ENCODE data around the gene SCART1.
"Not testable (repeated sequence)": the region's sequence is repeated elsewhere in the genome, so short reads cannot be mapped to it uniquely, and the experiment has no call there.

The SCART1 gene

DNA sequence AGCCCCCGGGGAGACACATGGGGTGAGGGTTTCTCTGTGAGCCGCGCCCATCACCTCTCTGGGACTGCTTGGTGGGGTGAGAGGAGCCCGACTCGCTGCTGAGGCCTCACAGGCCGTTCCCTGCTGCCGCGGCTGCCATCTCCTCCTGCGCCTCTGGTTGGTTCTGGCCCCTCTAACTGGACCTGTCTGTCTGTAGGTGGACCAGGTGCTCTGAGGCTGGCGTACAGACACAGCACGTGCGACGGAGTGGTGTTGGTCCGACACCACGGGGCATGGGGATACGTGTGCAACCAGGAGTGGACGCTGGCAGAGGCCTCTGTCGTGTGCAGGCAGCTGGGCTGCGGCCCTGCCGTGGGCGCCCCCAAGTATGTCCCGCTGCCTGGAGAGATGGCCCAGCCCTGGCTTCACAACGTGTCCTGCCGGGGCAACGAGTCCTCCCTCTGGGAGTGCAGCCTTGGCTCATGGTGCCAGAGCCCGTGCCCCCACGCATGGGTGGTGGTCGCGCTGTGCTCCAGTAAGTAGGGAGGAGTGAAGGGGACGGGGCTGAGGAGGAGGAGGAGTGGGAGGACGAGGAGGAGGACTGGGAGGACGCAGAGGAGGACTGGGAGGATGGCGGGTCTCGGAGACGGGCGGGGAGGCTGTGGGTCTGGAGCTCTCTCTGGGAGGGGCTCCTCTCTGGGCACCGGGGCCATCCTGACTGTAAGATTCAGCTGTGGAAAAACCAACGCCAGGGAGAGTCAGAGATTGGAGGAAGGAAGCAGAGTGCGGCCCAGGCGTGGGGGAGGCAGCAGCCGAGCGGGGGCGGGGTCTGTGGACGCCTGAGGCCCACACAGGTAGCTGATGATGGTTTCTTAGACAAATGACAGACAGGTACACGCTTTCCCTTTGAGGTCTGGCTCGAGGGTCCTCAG lies 2.6 kb downstream of the SCART1 start:
- no peak for DNase-seq (ENCODE audit: low read depth in 2 of 2)

DNA sequence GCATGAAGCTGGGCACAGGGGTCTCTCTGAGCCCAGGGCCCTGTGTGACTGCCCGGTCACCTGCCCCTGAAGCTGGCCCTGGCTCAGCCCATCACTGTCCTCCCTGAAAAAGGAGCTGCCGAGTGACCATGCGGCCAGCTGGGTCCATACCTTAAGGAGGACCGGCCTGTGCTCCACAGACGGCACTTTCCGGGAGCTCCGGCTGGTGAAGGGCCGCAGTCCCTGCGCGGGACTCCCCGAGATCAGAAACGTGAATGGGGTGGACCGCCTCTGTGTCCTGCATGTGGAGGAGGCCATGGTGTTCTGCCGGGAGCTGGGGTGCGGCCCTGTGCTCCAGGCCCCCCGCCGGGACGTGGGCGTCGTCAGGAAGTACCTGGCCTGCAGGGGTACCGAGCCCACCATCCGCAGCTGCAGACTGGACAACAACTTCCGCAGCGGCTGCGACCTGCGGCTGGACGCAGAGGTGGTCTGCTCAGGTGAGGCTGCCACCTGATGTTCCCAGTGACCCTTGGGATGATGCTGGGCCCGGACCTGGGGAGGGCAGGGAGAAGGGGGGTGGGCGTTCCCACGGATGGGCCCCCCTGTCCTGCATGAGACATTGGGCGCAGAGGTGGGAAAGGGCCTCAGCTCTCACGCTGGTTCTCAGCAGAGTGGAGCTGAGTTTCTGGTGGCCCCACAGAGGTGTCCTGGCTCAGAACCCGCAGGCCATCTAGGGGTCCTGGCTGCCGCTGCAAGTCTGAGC lies 3.5 kb downstream of the SCART1 start:
- DNase-seq (ENCODE audit: low read depth in 2 of 2) = no peak

DNA sequence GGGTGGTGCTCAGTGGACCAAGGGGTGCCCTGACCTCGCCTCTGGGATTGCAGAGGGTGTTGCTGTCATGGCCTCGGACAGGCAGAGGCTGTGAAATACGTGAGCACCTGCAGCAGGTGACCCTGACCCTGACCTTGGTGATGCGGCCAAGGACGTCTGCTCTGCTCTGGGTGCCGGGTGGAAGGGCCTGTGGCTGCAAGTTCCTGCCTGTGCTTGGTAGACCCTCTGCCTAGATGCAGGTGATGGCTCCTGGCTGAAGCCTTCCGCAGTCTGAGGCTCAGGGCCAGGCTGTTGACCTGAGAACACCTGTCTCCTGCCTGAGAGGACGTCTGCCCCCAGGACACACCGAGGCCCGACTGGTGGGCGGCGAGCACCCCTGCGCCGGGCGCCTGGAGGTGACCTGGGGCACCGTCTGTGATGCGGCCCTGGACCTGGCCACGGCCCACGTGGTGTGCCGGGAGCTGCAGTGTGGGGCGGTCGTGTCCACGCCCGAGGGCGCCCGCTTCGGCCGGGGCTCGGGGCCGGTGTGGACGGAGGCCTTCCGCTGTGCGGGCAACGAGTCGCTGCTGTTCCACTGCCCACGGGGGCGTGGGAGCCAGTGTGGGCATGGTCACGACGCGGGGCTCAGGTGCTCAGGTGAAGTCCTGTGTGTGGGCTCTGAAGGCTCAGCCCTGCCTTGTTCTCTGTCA lies 4.4 kb downstream of the SCART1 start:
- no peak for DNase-seq (ENCODE audit: low read depth in 2 of 2)

DNA sequence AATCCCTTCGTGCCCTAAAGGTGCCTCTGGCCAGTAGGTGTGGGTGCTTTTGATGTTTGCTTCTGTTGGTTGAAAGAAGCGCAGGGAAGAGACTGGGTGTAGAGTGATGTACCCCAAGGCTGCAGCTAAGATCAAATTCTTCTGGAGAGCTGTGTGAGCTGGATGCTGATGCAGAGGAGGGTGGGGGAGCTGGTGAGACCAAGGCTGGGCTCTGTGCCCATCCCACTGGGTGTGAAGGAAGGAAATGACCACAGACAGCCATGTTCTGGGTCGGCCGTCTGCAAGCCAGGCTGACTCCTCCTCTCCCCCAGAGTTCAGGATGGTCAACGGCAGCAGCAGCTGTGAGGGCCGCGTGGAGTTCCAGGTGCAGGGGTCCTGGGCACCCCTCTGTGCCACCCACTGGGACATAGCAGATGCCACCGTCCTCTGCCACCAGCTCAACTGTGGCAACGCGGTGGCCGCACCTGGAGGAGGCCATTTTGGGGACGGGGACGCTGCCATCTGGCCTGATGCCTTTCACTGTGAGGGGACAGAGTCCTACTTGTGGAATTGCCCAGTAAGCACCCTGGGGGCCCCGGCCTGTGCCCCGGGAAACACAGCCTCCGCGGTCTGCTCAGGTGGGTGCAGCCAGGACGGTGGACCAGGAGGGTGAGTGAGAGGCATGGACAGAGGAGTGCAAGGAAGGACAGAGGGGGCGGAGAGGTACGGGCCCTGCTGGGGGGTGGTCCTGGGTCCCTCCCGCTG lies 5.1 kb downstream of the SCART1 start:
- DNase-seq (ENCODE audit: low read depth in 2 of 2) = no peak

DNA sequence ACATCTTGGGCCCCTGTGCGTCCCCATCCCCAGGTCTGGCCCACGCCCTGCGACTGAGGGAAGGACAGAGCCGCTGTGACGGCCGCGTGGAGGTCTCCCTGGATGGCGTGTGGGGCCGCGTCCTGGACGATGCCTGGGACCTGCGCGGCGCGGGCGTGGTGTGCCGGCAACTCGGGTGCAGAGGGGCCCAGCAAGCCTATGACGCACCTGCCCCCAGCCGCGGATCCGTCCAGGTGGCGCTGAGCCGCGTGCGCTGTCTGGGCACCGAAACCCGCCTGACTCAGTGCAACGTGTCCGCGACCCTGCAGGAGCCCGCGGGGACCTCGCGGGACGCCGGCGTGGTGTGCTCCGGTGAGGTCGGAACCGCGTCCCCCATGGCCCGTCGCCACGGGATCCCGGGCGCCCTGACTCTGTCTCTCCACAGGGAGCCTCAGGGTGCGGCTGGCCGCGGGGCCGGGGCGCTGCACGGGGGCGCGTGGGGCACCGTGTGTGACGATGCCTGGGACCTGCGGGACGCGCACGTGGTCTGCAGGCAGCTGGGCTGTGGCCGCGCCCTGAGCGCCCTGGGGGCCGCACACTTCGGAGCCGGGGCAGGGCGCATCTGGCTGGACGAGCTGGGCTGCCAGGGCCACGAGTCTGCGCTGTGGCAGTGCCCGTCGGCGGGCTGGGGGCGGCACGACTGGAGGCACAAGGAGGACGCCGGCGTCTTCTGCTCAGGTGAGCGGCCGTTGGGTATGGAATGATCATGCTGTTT lies 5.9 kb downstream of the SCART1 start:
- no peak for DNase-seq (ENCODE audit: low read depth in 2 of 2)

DNA sequence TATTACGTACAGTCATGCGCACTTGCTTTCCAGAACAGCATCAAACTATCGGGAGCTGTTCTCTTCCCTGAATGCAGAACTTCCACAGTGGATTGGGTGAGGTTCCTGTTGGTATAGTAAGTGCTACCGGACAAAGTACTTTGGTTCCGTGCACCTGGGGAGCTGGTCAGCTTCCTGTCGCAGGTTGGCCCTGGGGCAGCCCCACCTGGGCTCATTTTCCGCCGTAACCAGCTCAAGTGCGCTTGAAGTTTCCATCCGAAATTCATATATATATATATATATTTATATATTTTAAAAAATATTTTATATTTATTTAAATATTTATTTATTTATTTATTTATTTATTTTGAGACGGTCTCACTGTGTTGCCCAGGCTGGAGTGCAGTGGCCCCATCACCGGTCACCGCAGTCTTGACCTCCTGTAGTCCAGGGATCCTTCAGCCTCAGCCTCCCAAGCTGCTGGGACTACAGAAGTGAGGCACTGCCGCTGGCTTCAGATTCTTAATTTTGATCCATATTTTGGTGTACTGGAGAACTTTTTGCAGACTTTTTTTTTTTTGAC lies 6.5 kb downstream of the SCART1 start:
- no peak for DNase-seq (ENCODE audit: low read depth in 2 of 2)

DNA sequence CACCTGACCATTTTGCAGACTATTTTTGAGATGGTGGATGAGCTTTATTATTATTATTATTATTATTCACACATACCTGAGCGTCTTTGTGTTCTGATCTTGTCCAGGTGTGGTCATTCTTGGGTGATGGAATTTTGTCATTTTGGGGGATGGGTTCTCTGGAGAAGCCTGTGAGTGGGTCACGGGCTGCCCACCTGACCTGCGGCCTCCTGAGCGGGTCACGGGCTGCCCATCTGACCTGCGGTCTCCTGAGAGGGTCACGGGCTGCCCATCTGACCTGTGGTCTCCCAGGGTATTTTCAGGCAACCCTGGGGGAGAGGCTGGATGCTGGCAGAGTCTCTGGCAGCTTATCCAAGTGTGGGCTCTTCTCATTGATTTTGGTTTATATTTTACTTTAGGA lies 7.3 kb downstream of the SCART1 start:
- no peak for DNase-seq (ENCODE audit: low read depth in 2 of 2)

DNA sequence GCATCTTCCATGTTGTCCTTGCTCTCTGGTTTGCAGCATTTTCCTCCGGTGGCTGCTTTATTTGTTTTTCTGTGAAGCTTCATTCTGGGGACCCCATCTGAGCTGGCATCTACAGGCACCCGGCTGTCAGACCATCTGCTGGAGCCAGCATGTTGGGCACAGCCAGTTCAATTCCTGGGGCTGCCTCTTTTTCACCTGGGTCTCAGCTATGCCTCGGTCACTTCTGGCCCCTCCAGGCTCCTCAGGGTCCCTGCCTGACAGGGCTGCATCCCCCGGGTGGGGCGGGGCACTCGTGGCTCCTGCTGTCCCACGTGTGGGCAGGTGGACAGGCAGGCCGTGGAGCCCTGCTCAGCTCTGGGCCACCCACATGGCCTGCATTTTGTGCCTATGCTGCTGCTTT lies 8.1 kb downstream of the SCART1 start:
- DNase-seq (ENCODE audit: low read depth in 2 of 2) = no peak

DNA sequence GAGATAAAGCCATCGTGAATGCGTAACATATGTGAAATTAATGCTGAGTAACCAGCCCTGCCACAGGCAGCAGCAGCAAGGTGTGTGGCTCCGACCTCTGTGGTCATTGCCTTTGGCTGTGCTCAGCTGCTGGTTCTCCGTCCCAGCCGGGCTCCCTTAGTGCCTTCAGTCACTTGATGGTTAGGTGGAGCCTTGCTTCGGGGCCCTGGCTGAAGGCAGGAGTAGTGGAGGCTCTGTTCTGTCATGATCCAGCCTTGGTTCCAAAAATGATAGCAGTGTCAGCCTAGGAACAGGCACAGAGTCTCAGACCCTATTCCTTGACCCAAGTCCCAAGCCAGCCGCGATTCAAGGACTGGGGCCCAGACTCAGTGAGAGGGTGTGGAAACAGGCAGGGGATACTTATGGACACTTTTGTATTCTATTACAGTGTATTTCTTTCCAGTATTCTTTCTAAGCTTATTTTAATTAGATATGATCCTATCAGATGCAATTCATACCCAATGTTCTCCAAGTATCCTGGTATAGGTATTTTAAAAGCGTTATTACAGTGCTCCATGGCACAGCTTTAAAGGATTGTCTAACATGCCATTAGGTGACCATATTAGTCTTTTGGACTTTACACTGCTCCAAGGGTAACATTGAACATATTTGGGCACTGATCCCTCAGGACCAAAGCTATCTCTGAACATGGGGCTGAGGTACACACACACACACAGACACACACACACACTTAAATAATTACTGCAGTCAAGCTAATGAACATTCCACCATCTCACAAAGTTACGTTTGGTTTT lies 9.0 kb downstream of the SCART1 start:
- no peak for DNase-seq (ENCODE audit: low read depth in 2 of 2)

DNA sequence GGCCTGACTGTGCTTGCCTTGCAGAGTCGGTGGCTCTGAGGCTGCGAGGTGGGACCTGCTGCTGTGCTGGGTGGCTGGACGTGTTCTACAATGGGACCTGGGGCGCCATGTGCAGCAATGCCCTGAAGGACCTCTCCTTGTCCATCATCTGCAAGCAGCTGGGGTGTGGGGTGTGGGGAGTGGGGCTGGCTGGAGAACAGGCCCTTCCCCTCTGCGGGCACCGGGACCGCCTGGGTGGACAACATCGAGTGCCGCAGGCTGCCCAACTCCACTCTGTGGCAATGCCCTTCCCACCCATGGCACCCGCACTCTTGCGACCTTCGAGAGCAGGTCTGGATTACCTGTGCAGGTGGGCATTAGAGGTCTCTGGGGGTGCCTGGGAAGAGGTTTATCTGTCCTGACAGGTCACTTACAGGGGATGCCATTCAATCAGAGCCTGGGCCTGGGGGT lies 10.9 kb downstream of the SCART1 start:
- no peak for DNase-seq (ENCODE audit: low read depth in 2 of 2)

DNA sequence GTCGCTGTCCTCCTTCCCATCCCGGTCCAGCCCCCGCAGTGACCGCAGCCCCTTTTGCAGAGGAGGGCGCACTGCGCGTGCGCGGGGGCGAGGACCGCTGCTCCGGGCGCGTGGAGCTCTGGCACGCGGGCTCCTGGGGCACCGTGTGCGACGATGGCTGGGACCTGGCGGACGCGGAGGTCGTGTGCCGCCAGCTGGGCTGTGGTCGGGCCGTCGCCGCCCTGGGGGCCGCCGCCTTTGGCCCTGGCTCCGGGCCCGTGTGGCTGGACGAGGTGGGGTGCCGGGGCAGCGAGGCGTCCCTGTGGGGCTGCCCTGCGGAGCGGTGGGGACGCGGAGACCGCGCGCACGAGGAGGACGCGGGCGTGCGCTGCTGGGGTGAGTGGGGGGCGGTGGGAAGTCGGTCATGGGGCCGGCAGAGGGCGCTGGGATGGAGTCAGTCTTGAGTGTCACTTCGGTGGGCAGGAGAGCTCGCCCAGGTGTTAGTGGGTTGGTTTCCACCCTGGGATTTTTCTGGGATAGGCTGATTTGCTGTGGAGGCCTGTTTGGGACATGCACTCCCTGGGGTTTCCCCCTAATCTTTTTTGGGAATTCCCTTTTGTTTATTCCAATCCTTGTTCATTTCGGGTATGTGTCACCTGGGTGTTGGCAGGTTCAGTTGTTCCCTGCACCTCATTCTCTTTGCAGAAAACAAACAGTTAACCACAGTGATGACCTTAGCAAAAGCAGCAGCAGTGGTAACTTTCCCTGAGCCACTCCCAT lies 11.6 kb downstream of the SCART1 start:
- no peak for DNase-seq (ENCODE audit: low read depth in 2 of 2)

DNA sequence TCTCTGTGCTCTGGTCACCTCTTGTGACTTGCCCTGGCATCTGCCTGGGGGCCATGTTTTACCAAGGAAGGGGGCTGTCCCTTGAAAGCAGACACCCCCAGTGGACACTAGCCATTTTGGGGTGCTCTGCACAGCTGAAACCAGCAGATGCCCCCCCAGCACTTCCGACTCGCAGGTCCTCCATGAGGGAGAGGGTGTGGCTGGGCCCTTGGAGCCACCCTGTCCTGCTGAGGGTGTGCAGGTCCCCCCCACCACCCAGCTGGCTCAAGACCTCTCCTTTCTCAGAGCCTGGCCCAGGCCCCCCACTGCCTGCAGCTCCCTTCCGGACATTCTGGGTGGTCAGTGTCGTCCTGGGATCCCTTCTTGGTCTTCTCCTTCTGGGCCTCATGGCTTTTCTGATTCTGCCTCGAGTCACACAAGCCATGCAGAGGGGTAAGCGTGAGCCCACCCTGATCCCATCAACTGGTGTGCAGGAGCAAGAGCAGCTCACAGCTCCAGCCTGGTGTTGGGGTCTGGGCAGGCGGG lies 12.3 kb downstream of the SCART1 start:
- DNase-seq (ENCODE audit: low read depth in 2 of 2) = no peak

DNA sequence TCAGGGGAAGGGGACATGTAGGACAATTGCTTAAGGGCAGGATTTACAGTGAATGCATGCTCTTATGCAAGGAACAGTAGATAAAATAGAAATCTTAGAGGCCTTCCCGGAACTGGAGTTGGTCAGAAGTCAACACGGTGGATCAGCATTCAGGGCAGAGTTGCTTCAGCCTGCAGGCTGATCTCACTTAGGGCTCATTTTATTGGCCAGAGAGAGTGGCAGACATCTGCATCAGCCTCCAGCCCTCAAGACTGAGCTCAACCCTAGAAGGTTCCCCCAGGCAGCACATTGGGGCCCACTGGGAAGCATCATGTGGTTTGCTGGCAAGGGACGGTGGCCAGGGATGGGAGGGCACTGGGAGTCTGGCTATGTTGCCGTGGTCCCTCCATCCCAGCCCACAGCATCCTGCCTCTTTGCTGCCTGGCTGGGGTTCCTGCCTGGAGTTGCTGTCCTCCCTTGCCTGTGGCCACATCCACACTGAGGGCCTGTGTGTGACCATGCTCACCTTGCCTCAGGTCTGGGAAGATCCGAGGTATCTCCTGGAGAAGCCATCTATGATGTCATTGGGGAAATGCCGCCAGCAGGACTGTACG lies 13.0 kb downstream of the SCART1 start:
- DNase-seq (ENCODE audit: low read depth in 2 of 2) = no peak

DNA sequence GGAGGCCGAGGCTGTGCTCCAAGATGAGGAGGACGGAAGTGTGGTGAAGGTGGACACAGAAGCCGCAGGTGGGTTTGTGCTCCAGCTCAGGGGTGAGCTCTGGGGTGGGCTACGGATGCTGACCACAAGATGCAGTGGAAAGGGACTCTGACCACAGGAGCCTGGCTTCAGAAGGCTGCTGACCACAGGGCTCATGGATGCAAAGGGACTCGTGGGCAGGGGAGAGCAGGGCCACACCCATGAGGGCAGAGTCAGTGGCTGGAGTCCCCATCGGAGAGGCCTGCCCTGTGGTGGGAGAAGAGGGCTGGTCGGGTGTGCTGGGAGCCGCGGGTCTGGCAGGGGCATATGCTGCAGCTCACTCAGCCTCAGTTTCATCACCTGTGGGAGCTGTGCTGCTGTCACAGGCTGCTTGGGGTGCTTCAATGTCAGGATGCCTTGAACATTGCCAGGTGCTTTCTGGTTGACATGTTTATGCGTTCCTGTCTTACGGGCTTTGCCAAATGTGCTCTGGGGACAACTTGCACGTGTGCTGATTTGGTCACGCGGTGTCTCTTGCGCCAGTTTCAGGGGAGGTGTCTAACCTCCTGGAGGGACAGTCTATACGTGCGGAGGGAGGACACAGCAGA lies 13.7 kb downstream of the SCART1 start:
- DNase-seq (ENCODE audit: low read depth in 2 of 2) = no peak

DNA sequence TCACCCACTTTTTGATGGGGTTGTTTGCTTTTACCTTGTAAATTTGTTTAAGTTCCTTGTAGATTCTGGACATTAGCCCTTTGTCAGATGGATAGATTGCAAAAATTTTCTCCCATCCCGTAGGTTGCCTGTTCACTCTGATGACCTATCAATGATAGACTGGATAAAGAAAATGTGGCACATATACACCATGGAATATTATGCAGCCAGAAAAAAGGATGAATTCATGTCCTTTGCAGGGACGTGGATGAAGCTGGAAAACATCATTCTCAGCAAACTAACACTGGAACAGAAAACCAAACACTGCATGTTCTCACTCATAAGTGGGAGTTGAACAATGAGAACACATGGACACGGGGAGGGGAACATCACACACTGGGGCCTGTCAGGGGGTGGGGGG lies 15.5 kb downstream of the SCART1 start:
- not testable (repeated sequence) for DNase-seq (ENCODE audit: low read depth in 2 of 2)

DNA sequence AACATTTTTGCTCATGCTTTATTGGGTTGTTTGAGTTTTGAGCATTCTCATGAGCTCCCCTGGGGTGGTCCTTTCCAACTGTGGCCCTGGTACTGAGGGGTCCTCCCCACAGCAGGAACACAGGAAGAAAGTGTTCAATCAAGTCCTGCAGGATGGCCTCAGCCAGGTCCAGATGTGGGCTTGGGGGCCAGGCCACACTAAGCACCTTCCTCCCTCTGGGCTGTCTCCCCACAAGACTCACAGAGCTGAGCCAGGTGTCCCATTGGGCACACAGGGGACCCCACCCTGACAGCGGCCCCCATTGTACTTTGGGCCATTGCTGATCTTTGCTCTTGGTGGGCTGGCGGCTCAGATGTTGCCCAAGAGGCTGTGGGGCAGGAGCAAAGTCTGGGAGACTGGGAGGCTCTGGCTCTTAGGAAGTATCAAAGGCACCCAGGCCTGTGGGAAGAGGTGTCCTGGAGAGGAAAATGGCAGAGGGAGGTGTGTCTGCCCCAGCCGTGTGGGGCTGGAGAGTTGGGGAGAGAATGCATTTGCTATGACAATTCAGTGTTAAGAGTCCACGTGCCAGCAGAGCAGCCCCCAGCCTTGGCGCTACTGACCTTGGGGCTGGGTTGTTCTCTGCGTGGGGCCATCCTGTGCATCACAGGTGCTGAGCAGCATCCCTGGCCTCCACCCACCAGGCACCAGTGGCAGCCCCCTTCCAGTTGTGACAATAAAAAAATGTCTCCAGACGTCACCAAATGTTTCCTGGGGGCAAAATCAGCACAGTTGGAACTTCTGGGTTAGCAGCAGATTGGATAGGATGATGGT lies 17.8 kb downstream of the SCART1 start:
- DNase-seq (ENCODE audit: low read depth in 2 of 2) = no peak

DNA sequence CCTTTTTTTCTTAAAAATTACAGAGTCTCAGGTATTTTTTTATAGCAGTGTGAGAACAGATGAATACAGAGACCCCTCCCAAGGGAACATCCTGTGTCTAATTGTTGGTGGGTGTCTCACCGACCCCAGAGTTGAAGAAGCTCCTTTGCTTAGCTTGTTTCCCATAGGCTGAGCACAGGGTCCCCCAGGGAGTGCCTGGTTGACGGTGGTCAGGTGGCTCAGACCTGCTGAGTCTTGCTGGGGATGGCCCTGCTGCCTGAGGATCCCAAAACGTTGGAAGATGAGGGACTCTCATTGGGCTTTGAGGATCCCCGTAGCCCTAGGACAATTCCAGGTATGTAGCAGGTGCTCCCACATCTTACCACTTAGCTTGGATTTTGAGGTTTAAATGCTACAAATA lies 19.5 kb downstream of the SCART1 start:
- DNase-seq (ENCODE audit: low read depth in 2 of 2) = no peak
